HG03354 (cell line): ENCODE results near the gene TPSG1.
"Not testable (repeated sequence)": the region's sequence is repeated elsewhere in the genome, so short reads cannot be mapped to it uniquely, and the experiment has no call there.

Source experiments
- ATAC-seq: cut with Tn5 transposase; IDR thresholded peaks from one replicate; pipeline ENCODE4 v1.9.1; 2021; ENCODE audit warnings: mild to moderate bottlenecking; ENCODE audit not compliant: unreplicated experiment, poor library complexity, severe bottlenecking

The TPSG1 gene

GRCh38 chr16:1225051-1225451 is at the start of gene TPSG1:
TPSG1 (minus strand) TSS chr16:1225268; CDS start chr16:1225252, 16 bp downstream.
- ATAC-seq = no peak

GRCh38 chr16:1274767-1275166 is 49.7 kb upstream of the TPSG1 start:
- ATAC-seq = no peak

GRCh38 chr16:1273816-1274215 is 48.7 kb upstream of the TPSG1 start:
- no peak for ATAC-seq

- no peak for ATAC-seq
These were observed 47.6 kb upstream of the TPSG1 start for GRCh38 chr16:1272453-1273198.

- not testable (repeated sequence) for ATAC-seq
These were observed 46.8 kb upstream of the TPSG1 start for GRCh38 chr16:1271724-1272413.

- ATAC-seq = no peak
These were observed 46.3 kb upstream of the TPSG1 start for GRCh38 chr16:1271380-1271723.

GRCh38 chr16:1269418-1269817 is 44.4 kb upstream of the TPSG1 start:
- not testable (repeated sequence) for ATAC-seq

GRCh38 chr16:1265826-1266225 is 40.8 kb upstream of the TPSG1 start:
- no peak for ATAC-seq

- ATAC-seq = no peak
These were observed 40.1 kb upstream of the TPSG1 start for GRCh38 chr16:1265090-1265630.

- ATAC-seq = no peak
These were observed 39.4 kb upstream of the TPSG1 start for GRCh38 chr16:1264345-1265089.

- ATAC-seq = no peak
These were observed 38.7 kb upstream of the TPSG1 start for GRCh38 chr16:1263591-1264344.

- ATAC-seq = no peak
These were observed 37.8 kb upstream of the TPSG1 start for GRCh38 chr16:1262846-1263221.

GRCh38 chr16:1262210-1262845 is 37.3 kb upstream of the TPSG1 start:
- no peak for ATAC-seq

- ATAC-seq = no peak
These were observed 36.2 kb upstream of the TPSG1 start for GRCh38 chr16:1261131-1261892.

- no peak for ATAC-seq
These were observed 35.1 kb upstream of the TPSG1 start for GRCh38 chr16:1260101-1260680.

- ATAC-seq = no peak
These were observed 34.6 kb upstream of the TPSG1 start for GRCh38 chr16:1259760-1260068.

GRCh38 chr16:1258906-1259759 is 34.1 kb upstream of the TPSG1 start:
- ATAC-seq = no peak

- no peak for ATAC-seq
These were observed 33.1 kb upstream of the TPSG1 start for GRCh38 chr16:1258225-1258600.
